ENCODE measurements around the gene UBR4. TPM values are rescaled to one million over a fixed set of nuclear protein-coding genes. Genes with fewer than 3 reads are reported as not detected.

Gene UBR4
- total RNA-seq, 2 experiments from 2014 or later = 121 to 126 TPM

GRCh38 chr1:19045898-19046880 lies 163.9 kb downstream of the UBR4 start:
- TF ChIP-seq EZH2phosphoT487 (IDR thresholded peaks at IDR 0.05; ENCODE audit: borderline replicate concordance, low read depth, low read length) (no peak), CTCF (conservative IDR thresholded peaks at IDR 0.05; ENCODE audit: low read length) (no peak)
- Histone ChIP-seq H4K20me1 (ENCODE audit: insufficient read depth, low read length) (no peaks in the 10 kb centered on the region), H3K4me3 (ENCODE audit: low read depth, low read length, poor library complexity, severe bottlenecking) (no peak overlapping the region), H3K9me3 (ENCODE audit: low read length) (no peaks in the 10 kb centered on the region), H3K4me2 (ENCODE audit: low read length) (no peak overlapping the region), H3K36me3 (ENCODE audit: insufficient read depth, low read length) (no peaks in the 10 kb centered on the region), H3K27ac (ENCODE audit: low read depth, low read length, poor library complexity, severe bottlenecking) (no peak overlapping the region), H3K79me2 (ENCODE audit: insufficient read depth, low read depth, low read length) (no peaks in the 10 kb centered on the region), H2AFZ (ENCODE audit: low read length) (no peak overlapping the region), H3K9me2 (ENCODE audit: insufficient read depth, low read length) (no peaks in the 10 kb centered on the region), H3K4me1 (ENCODE audit: insufficient read depth, low read length, poor library complexity, severe bottlenecking) (no peaks in the 10 kb centered on the region)
- POLR2A ChIA-PET = no interaction called here
- DNase-seq (ENCODE audit: low spot score) = no peak
- CTCF ChIA-PET (ENCODE audit: unreplicated experiment) = no interaction called here
- intact Hi-C loops (cut with micrococcal nuclease; ENCODE audit: unreplicated experiment) = no loop called here
- no TSS peak for BruUV-seq (replicated peaks)

- Histone ChIP-seq H3K27ac (ENCODE audit: low read depth, low read length, poor library complexity, severe bottlenecking) (no peak overlapping the region), H3K9me3 (ENCODE audit: low read length) (no peaks in the 10 kb centered on the region), H3K79me2 (ENCODE audit: insufficient read depth, low read depth, low read length) (no peaks in the 10 kb centered on the region), H4K20me1 (ENCODE audit: insufficient read depth, low read length) (no peaks in the 10 kb centered on the region), H3K36me3 (ENCODE audit: insufficient read depth, low read length) (no peaks in the 10 kb centered on the region), H3K4me1 (ENCODE audit: insufficient read depth, low read length, poor library complexity, severe bottlenecking) (no peaks in the 10 kb centered on the region), H3K9me2 (ENCODE audit: insufficient read depth, low read length) (no peaks in the 10 kb centered on the region), H3K4me2 (ENCODE audit: low read length) (no peak overlapping the region), H3K4me3 (ENCODE audit: low read depth, low read length, poor library complexity, severe bottlenecking) (no peak overlapping the region), H2AFZ (ENCODE audit: low read length) (no peak overlapping the region)
- POLR2A ChIA-PET = no interaction called here
- TF ChIP-seq EZH2phosphoT487 (IDR thresholded peaks at IDR 0.05; ENCODE audit: borderline replicate concordance, low read depth, low read length) (no peak), CTCF (conservative IDR thresholded peaks at IDR 0.05; ENCODE audit: low read length) (no peak)
- intact Hi-C loops (cut with micrococcal nuclease; ENCODE audit: unreplicated experiment) = no loop called here
- no TSS peak for BruUV-seq (replicated peaks)
- no peak for DNase-seq (ENCODE audit: low spot score)
- CTCF ChIA-PET (ENCODE audit: unreplicated experiment) = no interaction called here
Observed at GRCh38 chr1:19044975-19045831, 164.9 kb downstream of the UBR4 start.

Measured in OCI-LY7 (cell line).